Adrenal gland (tissue), 12 donors: ENCODE measurements around the gene GPC6. TPM values are rescaled to one million over a fixed set of nuclear protein-coding genes. Genes with fewer than 3 reads are reported as not detected.

Experiments
- DNase-seq, 7 donors: peaks; one replicate each; pipeline ENCODE4 v3.0.0-alpha.2; 2019 to 2020
- H3K27ac ChIP-seq, 5 donors: fragments of 200-600 bp; sonication (generic) in 4 of 5; 1 replicate in 3 of 5; 2 replicates in 2 of 5; pipeline versions ENCODE4 v1.5.1 to v1.8.0; 2016 to 2020; ENCODE audit warnings: mild to moderate bottlenecking in 1 of 5
- H3K27me3 ChIP-seq: fragments of 200-600 bp; 2 replicates; pipeline ENCODE4 v1.8.0; 2021
- H3K36me3 ChIP-seq, 2 donors: fragments of 200-600 bp; replicated peaks in 1 of 2; 1 replicate in 1 of 2; 2 replicates in 1 of 2; pipeline versions ENCODE4 v1.5.1 to v1.8.0; 2018 to 2022
- H3K4me1 ChIP-seq, 2 donors: fragments of 200-600 bp; replicated peaks in 1 of 2; 1 replicate in 1 of 2; 2 replicates in 1 of 2; pipeline versions ENCODE4 v1.5.1 to v1.8.0; 2018 to 2021
- H3K4me3 ChIP-seq, 4 donors: fragments of 200-600 bp; sonication (generic) in 3 of 4; one replicate each; pipeline ENCODE4 v1.5.1; 2016 to 2018
- H3K9me3 ChIP-seq, 3 donors: fragments of 200-600 bp; sonication (generic) in 1 of 3; replicated peaks in 1 of 3; 1 replicate in 2 of 3; 2 replicates in 1 of 3; pipeline versions ENCODE4 v1.5.1 to v1.8.0; 2016 to 2021
- CTCF ChIP-seq, 6 experiments: fragments of 450-650 bp in 4 of 6; fragments of 200-600 bp in 2 of 6; sonication (generic) in 1 of 6; IDR thresholded peaks; 1 replicate in 5 of 6; 2 replicates in 1 of 6; pipeline versions ENCODE4 v1.5.1 to v1.8.0; 2016 to 2021; ENCODE audit warnings: antibody characterized with exemption in 6 of 6, mild to moderate bottlenecking in 2 of 6, moderate library complexity in 1 of 6
- POLR2A ChIP-seq, 2 donors: fragments of 450-650 bp; IDR thresholded peaks; one replicate each; pipeline ENCODE4 v1.6.1; 2017; ENCODE audit warnings: antibody characterized with exemption in 2 of 2, mild to moderate bottlenecking in 2 of 2, moderate library complexity in 1 of 2
- WGBS, 4 donors: extraction: QIAGEN DNeasy Blood & Tissue Kit in 2 of 4; methylation state at CpG; one replicate each; pipeline versions ENCODE4 v1.1.5 to v1.1.7; 2013 to 2017; 5-methylcytosine and 5-hydroxymethylcytosine counted together
- intact Hi-C, 2 donors: fragments of 100-400 bp; cut with DNase I; formaldehyde crosslinking; loops; one replicate each; pipeline versions ENCODE4 v1.14.1 to v1.15.0; 2022 to 2023
- polyA plus RNA-seq, 3 donors: library from polyadenylated mRNA; stranded (reverse); fragments of 200-250 nt in 2 of 3; fragments of 350-450 nt in 1 of 3; fragmentation: Illumina TruSeq in 1 of 3; extraction: RNeasy Lipid Tissue Mini Kit (QIAGEN cat#74804) in 1 of 3; gene quantifications; one replicate each; pipeline ENCODE4 v1.2.3, GENCODE V29; 2013 to 2014
- total RNA-seq, 9 donors: library from RNA; depleted of rRNA in 4 of 9; stranded (reverse); fragments of >200 nt in 4 of 9; fragments of 120-200 nt in 1 of 9; fragmentation: NEBNext Ultra II Directional in 1 of 9; extraction: Animal tissue kit (Norgen Biotek cat#: 25700) in 1 of 9; gene quantifications; one replicate each; pipeline versions ENCODE4 v1.1.0 to v1.2.4, GENCODE V29; 2013 to 2023
- donor health status: healthy with polysubstance abuse.
- donor health status: Bipolar disorder and iron deficiency.
- donor health status: DM: yes; HTN: yes; CAD: no.
- donor health status: DM: no; HTN: no; CAD: no.
- donor health status: DM: no; HTN: no; CAD: no.
- donor health status: DM: yes; HTN: yes; CAD: no.

The GPC6 gene
- total and polyA plus RNA-seq, 12 donors: 0.37 to 62.3 (median 2.5) TPM

- Histone ChIP-seq H3K36me3 (no peaks in the 10 kb centered on the region), H3K27me3 (no peaks in the 10 kb centered on the region), H3K27ac (no peak overlapping the region), H3K4me3 (no peak overlapping the region), H3K9me3 (peaks cover 0 to 5% (median 0%) of the 10 kb centered on the region in 3 donors), H3K4me1 (no peaks in the 10 kb centered on the region)
- intact Hi-C loops: no loop called here
- TF ChIP-seq POLR2A (IDR thresholded peaks at IDR 0.05) (no peak), CTCF (IDR thresholded peaks at IDR 0.05) (no peak)
- 71 to 83% (median 78%) methylated on average over 1 of the region's 1 CpG for WGBS, 4 donors
- no peak for DNase-seq
These were observed 241.8 kb downstream of the GPC6 start for GRCh38 chr13:93468433-93468832.

GRCh38 chr13:93472296-93472695 lies 245.7 kb downstream of the GPC6 start:
- Histone ChIP-seq H3K4me1 (no peaks in the 10 kb centered on the region), H3K4me3 (no peak overlapping the region), H3K36me3 (no peaks in the 10 kb centered on the region), H3K27ac (no peak overlapping the region), H3K9me3 (peaks cover 0 to 5% (median 0%) of the 10 kb centered on the region in 3 donors), H3K27me3 (no peaks in the 10 kb centered on the region)
- WGBS, 4 donors: 79 to 100% (median 88%) methylated on average over 1 to 7 of the region's 7 CpGs
- intact Hi-C loops: no loop called here
- TF ChIP-seq CTCF (IDR thresholded peaks at IDR 0.05): no peak
- TF ChIP-seq POLR2A (IDR thresholded peaks at IDR 0.05): no peak
- no peak for DNase-seq

GRCh38 chr13:93472814-93473296 lies 246.2 kb downstream of the GPC6 start:
- intact Hi-C loops: no loop called here
- Histone ChIP-seq H3K27me3 (no peaks in the 10 kb centered on the region), H3K4me3 (no peak overlapping the region), H3K27ac (no peak overlapping the region), H3K4me1 (no peaks in the 10 kb centered on the region), H3K36me3 (no peaks in the 10 kb centered on the region), H3K9me3 (peaks cover 0 to 5% (median 0%) of the 10 kb centered on the region in 3 donors)
- TF ChIP-seq POLR2A (IDR thresholded peaks at IDR 0.05): no peak
- no peak for TF ChIP-seq CTCF (IDR thresholded peaks at IDR 0.05)
- DNase-seq: no peak
- 71 to 90% (median 84%) methylated on average over 1 of the region's 1 CpG; no CpG with 5 or more reads in 1 of the 4 donors for WGBS, 4 donors

GRCh38 chr13:93473441-93474270 lies 247.0 kb downstream of the GPC6 start:
- Histone ChIP-seq H3K27me3 (no peaks in the 10 kb centered on the region), H3K27ac (no peak overlapping the region), H3K4me1 (no peaks in the 10 kb centered on the region), H3K4me3 (no peak overlapping the region), H3K9me3 (peaks cover 0 to 5% (median 0%) of the 10 kb centered on the region in 3 donors), H3K36me3 (no peaks in the 10 kb centered on the region)
- intact Hi-C loops: no loop called here
- TF ChIP-seq CTCF (IDR thresholded peaks at IDR 0.05) (no peak), POLR2A (IDR thresholded peaks at IDR 0.05) (no peak)
- no peak for DNase-seq
- WGBS, 4 donors: 78 to 91% (median 82%) methylated on average over 1 to 5 of the region's 5 CpGs
